Pancreas (tissue), 10 donors: ENCODE results near the gene TFB1M. TPM values are rescaled to one million over a fixed set of nuclear protein-coding genes. Genes with fewer than 3 reads are reported as not detected.

Experiments used
- ATAC-seq, 4 donors: fragments of 200-7000 bp; cut with Tn5 transposase; one replicate each; pipeline versions ENCODE4 v1.8.0 to v1.9.1; 2020; ENCODE audit warnings: mild to moderate bottlenecking in 4 of 4, moderate library complexity in 4 of 4
- DNase-seq, 6 donors: peaks; one replicate each; pipeline ENCODE4 v3.0.0-alpha.2; 2020
- FAIRE-seq: peaks from 2 replicates; lab custom pipeline; 2012; peaks lifted over from hg19 to GRCh38; lab: Jason Lieb, UNC
- H3K27ac ChIP-seq, 4 donors: fragments of 200-600 bp; sonication (generic); 1 replicate in 3 of 4; 2 replicates in 1 of 4; pipeline versions ENCODE4 v1.5.0 to v1.8.0; 2020
- H3K27me3 ChIP-seq, 4 donors: fragments of 200-600 bp; one replicate each; pipeline ENCODE4 v1.8.0; 2021
- H3K36me3 ChIP-seq, 3 donors: fragments of 200-600 bp; sonication (generic) in 1 of 3; one replicate each; pipeline versions ENCODE4 v1.5.0 to v1.8.0; 2020 to 2021
- H3K4me1 ChIP-seq, 3 donors: fragments of 200-600 bp; one replicate each; pipeline ENCODE4 v1.8.0; 2021
- H3K4me3 ChIP-seq, 4 donors: fragments of 200-600 bp; sonication (generic) in 2 of 4; one replicate each; pipeline versions ENCODE4 v1.5.0 to v1.8.0; 2020 to 2021
- H3K9me3 ChIP-seq, 4 donors: fragments of 200-600 bp; one replicate each; pipeline ENCODE4 v1.8.0; 2021
- CTCF ChIP-seq, 4 donors: fragments of 200-600 bp; sonication (generic) in 3 of 4; IDR thresholded peaks; one replicate each; pipeline versions ENCODE4 v1.5.0 to v1.8.0; 2021; ENCODE audit warnings: antibody characterized with exemption in 4 of 4
- WGBS, 2 donors: extraction: QIAGEN DNeasy Blood & Tissue Kit; methylation state at CpG; one replicate each; pipeline ENCODE4 v1.1.7; 2013; 5-methylcytosine and 5-hydroxymethylcytosine counted together
- intact Hi-C, 3 donors: fragments of 100-400 bp; cut with DNase I; formaldehyde crosslinking; loops; one replicate each; pipeline versions ENCODE4 v1.11.1 to v1.14.2; 2022
- polyA plus RNA-seq, 2 donors: library from polyadenylated mRNA; stranded (reverse); fragments of 200-250 nt; gene quantifications; one replicate each; pipeline ENCODE4 v1.2.3, GENCODE V29; 2013
- total RNA-seq, 6 donors: library from RNA; stranded (reverse); fragmentation: NEBNext Ultra II Directional in 4 of 6; extraction: Animal tissue kit (Norgen Biotek cat#: 25700) in 4 of 6; gene quantifications; one replicate each; pipeline versions ENCODE4 v1.2.1 to v1.2.4, GENCODE V29; 2021 to 2023
- donor health status: healthy with polysubstance abuse.
- donor health status: DM: no; HTN: no; CAD: no; lungs with moderate emphysema.
- donor health status: DM: no; HTN: no; CAD: no.
- donor health status: control.
- donor health status: control.
- donor health status: Bipolar disorder and iron deficiency.
- donor health status: DM: yes; HTN: yes; CAD: no.
- donor health status: DM: no; HTN: no; CAD: no.
- donor health status: DM: no; HTN: no; CAD: no.
- donor health status: DM: yes; HTN: yes; CAD: no.

Gene TFB1M
- total and polyA plus RNA-seq, 8 donors = 7.6 to 16.3 (median 9.2) TPM

GRCh38 chr6:155272353-155273232 lies 41.7 kb downstream of the TFB1M start:
- no peak for TF ChIP-seq CTCF (IDR thresholded peaks at IDR 0.05)
- no peak for ATAC-seq
- Histone ChIP-seq H3K27me3 (no peaks in the 10 kb centered on the region), H3K36me3 (no peaks in the 10 kb centered on the region), H3K9me3 (no peaks in the 10 kb centered on the region), H3K27ac (no peak overlapping the region), H3K4me3 (no peak overlapping the region), H3K4me1 (peaks cover 0 to 3% (median 0%) of the 10 kb centered on the region in 3 donors)
- peak; percentile 5 for FAIRE-seq
- no peak for DNase-seq
- WGBS, 2 donors = 86 to 87% methylated on average over 8 of the region's 8 CpGs
- intact Hi-C loops = no loop called here

DNA sequence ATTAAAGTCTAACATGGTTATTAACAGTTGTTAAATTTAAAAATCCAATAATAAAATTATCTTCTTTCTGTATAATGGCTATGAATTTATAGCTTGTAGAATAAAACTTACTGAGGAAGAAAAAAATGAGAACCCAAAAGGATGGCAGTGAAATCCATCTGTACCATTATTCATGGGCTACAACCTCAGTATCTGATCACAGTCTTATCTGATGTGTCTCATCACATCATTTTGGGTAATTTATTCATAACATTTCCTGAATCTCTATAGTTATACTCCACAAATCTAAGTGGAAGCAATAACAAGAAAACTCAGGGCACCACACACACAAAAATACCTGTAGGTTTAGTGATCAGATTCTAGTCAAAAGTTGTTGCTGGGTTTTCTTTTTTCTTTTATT lies 43.1 kb downstream of the TFB1M start:
- H3K4me1 ChIP-seq = peaks cover 0 to 3% (median 0%) of the 10 kb centered on the region in 3 donors

GRCh38 chr6:155270561-155271091 lies 43.7 kb downstream of the TFB1M start:
- H3K4me3 ChIP-seq = no peak overlapping the region
- H3K27me3 ChIP-seq = no peaks in the 10 kb centered on the region
- no peak for DNase-seq
- H3K9me3 ChIP-seq = no peaks in the 10 kb centered on the region
- intact Hi-C loops = no loop called here
- FAIRE-seq = no peak
- peaks cover 0 to 3% (median 0%) of the 10 kb centered on the region in 3 donors for H3K4me1 ChIP-seq
- H3K27ac ChIP-seq = no peak overlapping the region
- 77 to 78% methylated on average over 7 of the region's 7 CpGs for WGBS, 2 donors
- no peak for TF ChIP-seq CTCF (IDR thresholded peaks at IDR 0.05)
- ATAC-seq = no peak
- H3K36me3 ChIP-seq = no peaks in the 10 kb centered on the region

More for the DNA sequence above, 43.1 kb downstream of the TFB1M start:
- ATAC-seq = no peak
- TF ChIP-seq CTCF (IDR thresholded peaks at IDR 0.05) = no peak
- Histone ChIP-seq H3K4me3 (no peak overlapping the region), H3K27ac (no peak overlapping the region), H3K9me3 (no peaks in the 10 kb centered on the region), H3K36me3 (no peaks in the 10 kb centered on the region), H3K27me3 (no peaks in the 10 kb centered on the region)
- FAIRE-seq = peak; percentile 53
- no peak for DNase-seq
- intact Hi-C loops = no loop called here

DNA sequence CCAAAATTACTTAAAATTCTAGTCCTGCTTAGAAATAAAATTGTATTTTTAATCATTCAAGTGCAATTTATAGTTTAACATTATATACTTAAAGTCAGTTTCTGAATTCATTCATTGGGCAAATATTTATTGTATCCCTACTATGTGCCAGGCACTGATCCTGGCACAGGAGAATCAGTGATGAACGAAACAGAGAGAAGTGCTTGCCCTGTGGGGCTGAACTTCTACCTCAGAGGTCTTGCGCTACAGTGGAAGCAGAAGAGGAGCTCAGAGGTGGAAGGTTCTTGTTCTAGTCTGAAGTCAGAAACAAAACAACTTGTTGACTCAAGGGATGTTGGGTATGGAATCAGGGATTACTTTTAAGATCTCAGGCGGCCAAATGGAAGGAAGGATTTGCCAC lies 44.5 kb downstream of the TFB1M start:
- peaks cover 0 to 3% (median 0%) of the 10 kb centered on the region in 3 donors for H3K4me1 ChIP-seq

More for the DNA sequence above, 44.5 kb downstream of the TFB1M start:
- H3K9me3 ChIP-seq = no peaks in the 10 kb centered on the region
- H3K27me3 ChIP-seq = no peaks in the 10 kb centered on the region
- H3K36me3 ChIP-seq = no peaks in the 10 kb centered on the region
- H3K27ac ChIP-seq = no peak overlapping the region
- no peak overlapping the region for H3K4me3 ChIP-seq
- 65 to 80% methylated on average over 3 of the region's 3 CpGs for WGBS, 2 donors
- DNase-seq = no peak
- no peak for ATAC-seq
- FAIRE-seq = no peak
- TF ChIP-seq CTCF (IDR thresholded peaks at IDR 0.05) = no peak
- intact Hi-C loops = no loop called here
